Neural crest cell (in vitro differentiated cells): ENCODE measurements around the gene LAPTM5. TPM values are rescaled to one million over a fixed set of nuclear protein-coding genes. Genes with fewer than 3 reads are reported as not detected.

Experiments
- DNase-seq: peaks from one replicate; pipeline ENCODE4 v3.0.0; 2021; ENCODE audit warnings: low read depth, mixed read lengths, low spot score
- H3K27ac Mint-ChIP-seq: one replicate; pipeline ENCODE4 v1.8.0; 2021; ENCODE audit warnings: mild to moderate bottlenecking, mixed read lengths; ENCODE audit not compliant: unreplicated experiment
- H3K27me3 Mint-ChIP-seq: 2 replicates; pipeline ENCODE4 v1.8.0; 2021; ENCODE audit warnings: low read depth, mild to moderate bottlenecking, mixed read lengths
- H3K36me3 Mint-ChIP-seq: 2 replicates; pipeline ENCODE4 v1.8.0; 2021; ENCODE audit warnings: low read depth, mild to moderate bottlenecking, mixed read lengths
- H3K4me1 Mint-ChIP-seq: 2 replicates; pipeline ENCODE4 v1.8.0; 2021; ENCODE audit warnings: mixed read lengths
- H3K4me3 Mint-ChIP-seq: one replicate; pipeline ENCODE4 v1.8.0; 2021; ENCODE audit warnings: mild to moderate bottlenecking, mixed read lengths
- H3K9me3 Mint-ChIP-seq: 2 replicates; pipeline ENCODE4 v1.8.0; 2021; ENCODE audit warnings: mixed read lengths
- CTCF ChIP-seq: fragments of 200-600 bp; sonication (generic); conservative IDR thresholded peaks from 2 replicates; pipeline ENCODE4 v1.5.0; 2021; ENCODE audit warnings: antibody characterized with exemption, mild to moderate bottlenecking
- long read RNA-seq: library from polyadenylated mRNA; unstranded; transcript quantifications from one replicate; pipeline ENCODE4 v2.0.0, GENCODE V29; 2020
- total RNA-seq: library from RNA; stranded (reverse); gene quantifications from 2 replicates; pipeline ENCODE4 v1.2.1, GENCODE V29; 2021

The LAPTM5 gene
- 1.0 and 1.5 TPM in 2 replicates for total RNA-seq
- long read RNA-seq, partial matches to known transcripts = 0 of 3 reads
- long read RNA-seq, other reads (novel, unspliced or antisense) = 0 of 3 reads

DNA sequence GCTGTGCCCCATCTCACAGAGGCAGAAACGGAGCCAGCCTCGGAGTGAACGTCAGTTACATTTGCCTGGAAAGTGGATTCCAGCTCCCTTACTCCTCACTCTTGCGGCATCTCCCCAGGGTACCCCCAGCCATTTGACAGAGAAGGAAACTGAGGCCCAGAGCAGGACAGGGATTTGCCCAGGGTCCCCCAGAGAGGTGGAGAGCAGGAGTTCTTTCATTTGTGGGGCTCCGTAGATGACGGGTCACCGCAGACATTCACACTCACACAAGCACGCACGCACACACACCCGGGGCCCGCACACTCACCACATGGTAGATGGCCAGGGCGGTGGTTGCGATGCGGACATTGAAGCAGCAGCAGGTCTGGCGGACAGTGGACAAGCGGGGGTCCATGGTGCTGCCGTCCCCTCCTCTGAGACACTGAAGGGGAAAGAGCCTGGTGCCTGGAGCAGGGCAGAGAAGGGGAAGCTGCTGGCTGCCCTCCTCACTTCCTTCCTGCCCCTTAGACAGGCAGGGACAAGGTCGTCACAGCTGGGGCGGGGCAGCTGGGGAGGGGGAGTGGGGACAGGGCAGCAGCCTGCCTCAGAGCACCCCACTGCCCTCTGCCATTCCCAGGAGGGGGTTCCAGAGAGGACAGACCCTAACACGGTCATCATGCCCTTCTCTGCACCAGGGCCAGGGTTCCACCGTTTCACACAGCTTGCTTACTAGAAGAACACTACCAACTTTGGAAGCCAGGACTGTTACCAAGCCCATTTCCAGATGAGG, at the start of gene LAPTM5:
Gene LAPTM5, minus strand, starts transcription at position 423 of the 769 bp plus-strand sequence. Its CDS starts 29 bp downstream, at position 394.
- no peak for DNase-seq
- peaks cover 61% of the 10 kb centered on the region for H3K4me1 Mint-ChIP-seq
- H3K27me3 Mint-ChIP-seq = no peaks in the 10 kb centered on the region
- peak within 1 kb of the TSS; percentile 78 for H3K27ac Mint-ChIP-seq
- TF ChIP-seq CTCF = no peak
- peak within 1 kb of the TSS; percentile 14 for H3K4me3 Mint-ChIP-seq
- H3K9me3 Mint-ChIP-seq = no peaks in the 10 kb centered on the region
- no peaks in the 10 kb centered on the region for H3K36me3 Mint-ChIP-seq

GRCh38 chr1:30806381-30807317, 49.1 kb upstream of the LAPTM5 start:
- no peaks in the 10 kb centered on the region for H3K27me3 Mint-ChIP-seq
- no peak for TF ChIP-seq CTCF
- no peak for DNase-seq
- H3K36me3 Mint-ChIP-seq = no peaks in the 10 kb centered on the region
- H3K4me1 Mint-ChIP-seq = peaks cover 76% of the 10 kb centered on the region
- no peak overlapping the region for H3K27ac Mint-ChIP-seq
- no peaks in the 10 kb centered on the region for H3K9me3 Mint-ChIP-seq
- H3K4me3 Mint-ChIP-seq = no peak overlapping the region

DNA sequence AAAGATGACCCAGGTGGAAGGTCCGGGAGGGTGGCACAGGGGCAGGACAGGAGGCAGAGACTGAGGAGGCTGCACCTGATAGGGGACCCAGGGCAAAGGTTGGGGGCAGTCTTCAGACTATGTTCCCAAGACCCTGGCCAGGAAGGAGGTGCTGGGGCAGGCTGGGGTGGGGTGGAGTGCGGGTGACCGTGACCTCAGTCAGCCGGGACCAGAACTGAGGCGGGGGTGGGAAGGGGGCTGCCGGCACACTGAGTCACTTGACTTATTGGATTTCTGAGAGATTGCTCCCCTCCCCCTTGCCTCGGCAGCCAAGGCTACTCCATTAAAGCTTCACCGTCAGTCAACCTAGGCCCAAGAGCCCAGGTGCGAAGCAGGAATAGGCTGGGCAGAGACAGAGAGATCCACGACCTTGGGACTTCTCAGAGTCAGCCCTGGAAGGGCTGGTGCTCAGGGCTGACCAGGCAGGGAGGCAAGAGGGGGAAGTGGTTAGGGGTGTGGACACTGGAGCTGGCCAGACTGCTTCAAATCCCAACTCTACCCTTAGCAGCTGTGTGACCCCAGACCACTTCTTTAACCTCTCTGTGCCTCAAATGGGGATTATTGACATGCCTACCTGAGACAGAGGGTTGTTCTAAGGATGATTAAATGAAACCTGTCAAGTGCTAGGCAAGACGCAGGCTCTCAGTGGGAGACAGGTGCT, 47.9 kb upstream of the LAPTM5 start:
- Mint-ChIP-seq H3K27ac (peak overlapping the region; percentile 1), H3K4me3 (no peak overlapping the region), H3K9me3 (no peaks in the 10 kb centered on the region), H3K27me3 (no peaks in the 10 kb centered on the region), H3K4me1 (peaks cover 73% of the 10 kb centered on the region), H3K36me3 (no peaks in the 10 kb centered on the region)
- DNase-seq = no peak
- no peak for TF ChIP-seq CTCF

DNA sequence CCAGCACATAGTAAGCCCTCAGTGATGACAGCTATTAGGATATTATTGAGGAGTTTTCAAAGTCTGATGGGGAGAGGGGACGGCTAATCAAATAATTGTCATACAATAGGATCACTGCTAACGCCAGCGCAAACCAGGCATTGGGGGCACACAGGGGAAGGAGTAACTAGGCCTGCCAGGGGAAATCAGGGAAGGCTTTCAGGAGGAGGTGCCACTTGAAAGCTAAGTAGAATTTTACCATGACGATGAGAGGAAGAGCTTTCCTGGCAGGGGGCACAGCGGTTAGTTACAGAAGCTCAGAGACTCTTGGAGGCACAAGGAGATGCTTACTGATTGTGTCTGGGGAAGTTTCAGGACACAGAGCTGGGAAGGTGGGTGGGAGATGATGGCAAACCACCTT, 47.2 kb upstream of the LAPTM5 start:
- no peaks in the 10 kb centered on the region for H3K36me3 Mint-ChIP-seq
- no peaks in the 10 kb centered on the region for H3K27me3 Mint-ChIP-seq
- no peaks in the 10 kb centered on the region for H3K9me3 Mint-ChIP-seq
- peak overlapping the region; percentile 44 for H3K27ac Mint-ChIP-seq
- H3K4me3 Mint-ChIP-seq = no peak overlapping the region
- no peak for TF ChIP-seq CTCF
- no peak for DNase-seq
- peaks cover 70% of the 10 kb centered on the region for H3K4me1 Mint-ChIP-seq

- Mint-ChIP-seq H3K9me3 (no peaks in the 10 kb centered on the region), H3K36me3 (no peaks in the 10 kb centered on the region), H3K27ac (peak overlapping the region; percentile 44)
These were observed 46.8 kb upstream of the LAPTM5 start for GRCh38 chr1:30804352-30804751.

More at GRCh38 chr1:30804352-30804751, 46.8 kb upstream of the LAPTM5 start:
- no peak for DNase-seq
- Mint-ChIP-seq H3K4me1 (peaks cover 66% of the 10 kb centered on the region), H3K4me3 (no peak overlapping the region), H3K27me3 (no peaks in the 10 kb centered on the region)
- no peak for TF ChIP-seq CTCF
